Panc1 (cell line): ENCODE data around the gene PLCH2. TPM values are rescaled to one million over a fixed set of nuclear protein-coding genes. Genes with fewer than 3 reads are reported as not detected.

Experiments
- ATAC-seq: fragments of 200-7000 bp; cut with Tn5 transposase; 2 replicates; pipeline ENCODE4 v1.9.1; 2020; ENCODE audit warnings: mild to moderate bottlenecking, moderate library complexity
- BruUV-seq: library from RNA; stranded (reverse); fragments of 400-500 nt; replicated peaks from 2 replicates; lab custom pipeline; 2021; lab: Mats Ljungman, UMichigan
- CTCF ChIA-PET: fragments of 300-600 bp; sonication (Branson Sonifier 250); formaldehyde crosslinking; loops from one replicate; lab custom pipeline; 2022; ENCODE audit warnings: antibody characterized with exemption; lab: Charles Lee
- POLR2A ChIA-PET: fragments of 300-600 bp; sonication (Branson Sonifier 250); formaldehyde crosslinking; loops from one replicate; lab custom pipeline; 2022; ENCODE audit warnings: antibody characterized with exemption; lab: Charles Lee
- DNase-seq: peaks from one replicate; pipeline ENCODE4 v3.0.0-alpha.2; 2010; ENCODE audit warnings: low read depth, low spot score
- H3K27ac ChIP-seq: 2 replicates; pipeline ENCODE4 v1.5.1; 2011; ENCODE audit warnings: mild to moderate bottlenecking, low read length, inconsistent platforms
- H3K27me3 ChIP-seq: fragments of 200-500 bp; sonication (Bioruptor generic); 2 replicates; pipeline ENCODE4 v1.6.0; 2014; ENCODE audit warnings: low read length, inconsistent platforms; ENCODE audit not compliant: control insufficient read depth, insufficient read depth
- H3K36me3 ChIP-seq: fragments of 200-500 bp; sonication (Bioruptor generic); 2 replicates; pipeline ENCODE4 v1.5.1; 2014; ENCODE audit warnings: inconsistent platforms, mild to moderate bottlenecking, low read length, moderate library complexity; ENCODE audit not compliant: control insufficient read depth, insufficient read depth
- H3K4me1 ChIP-seq: 2 replicates; pipeline ENCODE4 v1.5.1; 2011; ENCODE audit warnings: inconsistent platforms, mild to moderate bottlenecking, low read length, moderate library complexity; ENCODE audit not compliant: control insufficient read depth, insufficient read depth
- H3K4me3 ChIP-seq, 2 experiments: 2 replicates each; pipeline ENCODE4 v1.5.1; 2011 to 2012; ENCODE audit warnings: low read depth in 2 of 2, low read length in 2 of 2, mild to moderate bottlenecking in 2 of 2, inconsistent platforms in 1 of 2, moderate library complexity in 1 of 2
- H3K9me3 ChIP-seq: fragments of 200-500 bp; sonication (Bioruptor generic); 2 replicates; pipeline ENCODE4 v1.5.1; 2014; ENCODE audit warnings: low read depth, mild to moderate bottlenecking, inconsistent platforms, low read length, moderate library complexity; ENCODE audit not compliant: control insufficient read depth, insufficient read depth
- CTCF ChIP-seq: fragments of 450-650 bp; IDR thresholded peaks from 2 replicates; pipeline ENCODE4 v1.5.1; 2017; ENCODE audit warnings: mild to moderate bottlenecking
- POLR2AphosphoS5 ChIP-seq: IDR thresholded peaks from 2 replicates; pipeline ENCODE4 v1.6.1; 2012; ENCODE audit warnings: mild to moderate bottlenecking, low read depth, low read length, moderate library complexity
- REST ChIP-seq, 2 experiments: IDR thresholded peaks; 2 replicates each; pipeline ENCODE4 v1.6.1; 2011 to 2012; ENCODE audit warnings: low read depth in 2 of 2, control low read depth in 1 of 2, low read length in 1 of 2, mild to moderate bottlenecking in 1 of 2, moderate library complexity in 1 of 2; ENCODE audit not compliant: insufficient read depth in 1 of 2
- SIN3A ChIP-seq: IDR thresholded peaks from 2 replicates; pipeline ENCODE4 v1.6.1; 2012; ENCODE audit warnings: low read depth, mild to moderate bottlenecking, low read length, moderate library complexity, borderline replicate concordance; ENCODE audit not compliant: insufficient read depth
- TCF7L2 ChIP-seq: IDR thresholded peaks from 2 replicates; pipeline ENCODE4 v1.6.1; 2011; ENCODE audit warnings: mild to moderate bottlenecking, low read depth, low read length, inconsistent platforms
- in situ Hi-C: cut with HindIII; loops from 2 replicates; pipeline ENCODE4 v1.10.0; 2016; ENCODE audit warnings: low sequenced_read_pairs, low pct_unique_long_range_greater_than_20kb
- intact Hi-C: fragments of 100-400 bp; cut with micrococcal nuclease; formaldehyde crosslinking; loops from one replicate; pipeline ENCODE4 v1.10.0; 2022; ENCODE audit not compliant: unreplicated experiment
- total RNA-seq: library from RNA; stranded (reverse); gene quantifications from one replicate; pipeline ENCODE4 v1.2.1, GENCODE V29; 2021; ENCODE audit not compliant: unreplicated experiment

Gene PLCH2
- total RNA-seq, 1 experiment from 2014 or later: 41.2 TPM

- POLR2A ChIA-PET: no interaction called here
- BruUV-seq: no TSS peak
- Histone ChIP-seq H3K4me1 (peaks cover 88% of the 10 kb centered on the region), H3K36me3 (no peaks in the 10 kb centered on the region), H3K4me3 (no peak overlapping the region), H3K9me3 (no peaks in the 10 kb centered on the region), H3K27me3 (no peaks in the 10 kb centered on the region), H3K27ac (peak overlapping the region; percentile 70; the same call in 1 of the 2 replicates)
- TF ChIP-seq SIN3A (no peak), POLR2AphosphoS5 (no peak), REST (IDR thresholded peaks at IDR 0.05; ENCODE audit: insufficient read depth in 1 of 2, low read depth in 2 of 2, low read length in 1 of 2) (no peak), TCF7L2 (no peak), CTCF (no peak)
- DNase-seq: no peak
- intact Hi-C loops: loop anchor here (10.0 kb wide), 1 partner anchor 63 kb away; the partner anchor contains the start of gene PEX10
- in situ Hi-C loops: no loop called here
- ATAC-seq: no peak
- CTCF ChIA-PET: interaction anchor here (0.6 kb wide), 1 partner anchor 65 kb away, joined by 4 read pairs; the partner anchor contains the start of gene PEX10
Observed at GRCh38 chr1:2477791-2478499, 1.9 kb downstream of the PLCH2 start.

- no TSS peak for BruUV-seq
- POLR2A ChIA-PET: interaction anchor here (0.6 kb wide), 1 partner anchor 28 kb away, joined by 3 read pairs; no protein-coding TSS in a partner anchor
- CTCF ChIA-PET: no interaction called here
- no peak overlapping the region for H3K4me3 ChIP-seq
- in situ Hi-C loops: no loop called here
- intact Hi-C loops: loop anchor here (10.0 kb wide), 1 partner anchor 64 kb away; the partner anchor contains the start of gene PEX10
- H3K4me1 ChIP-seq: peaks cover 76% of the 10 kb centered on the region
- H3K9me3 ChIP-seq: no peaks in the 10 kb centered on the region
- no peak overlapping the region for H3K27ac ChIP-seq
- DNase-seq: no peak
- H3K27me3 ChIP-seq: no peaks in the 10 kb centered on the region
- H3K36me3 ChIP-seq: no peaks in the 10 kb centered on the region
- ATAC-seq: no peak
- TF ChIP-seq POLR2AphosphoS5 (no peak; the same call in 1 of the 2 replicates), SIN3A (no peak), REST (IDR thresholded peaks at IDR 0.05; ENCODE audit: insufficient read depth in 1 of 2, low read depth in 2 of 2, low read length in 1 of 2) (no peak), TCF7L2 (no peak), CTCF (no peak)
Observed at GRCh38 chr1:2479186-2479585, 3.1 kb downstream of the PLCH2 start.
